MCF 10A (cell line): Measurements from ENCODE around the gene ZFX. TPM values are rescaled to one million over a fixed set of nuclear protein-coding genes. Genes with fewer than 3 reads are reported as not detected.
"Not testable (repeated sequence)": the region's sequence is repeated elsewhere in the genome, so short reads cannot be mapped to it uniquely, and the experiment has no call there.

Experiments
- BruUV-seq: library from RNA; stranded (reverse); fragments of 400-500 nt; replicated peaks from 2 replicates; lab custom pipeline; 2021; lab: Mats Ljungman, UMichigan
- CTCF ChIA-PET: fragments of 300-600 bp; sonication (Branson Sonifier 250); formaldehyde crosslinking; extraction: SDS; loops from one replicate; lab custom pipeline; 2021; ENCODE audit warnings: antibody characterized with exemption, inconsistent platforms; lab: Yijun Ruan, JAX
- POLR2A ChIA-PET: fragments of 300-600, 350-650 bp; sonication (Branson Sonifier 250); formaldehyde crosslinking; extraction: SDS; loops from one replicate; lab custom pipeline; 2020; ENCODE audit warnings: antibody characterized with exemption, inconsistent platforms; lab: Yijun Ruan, JAX
- DNase-seq: peaks from one replicate; pipeline ENCODE4 v3.0.0-alpha.2; 2018; ENCODE audit not compliant: unreplicated experiment
- H3K27ac Mint-ChIP-seq: one replicate; pipeline ENCODE4 v1.8.0; 2022; ENCODE audit warnings: mild to moderate bottlenecking, low read depth, mixed read lengths; ENCODE audit not compliant: unreplicated experiment
- H3K27me3 Mint-ChIP-seq: one replicate; pipeline ENCODE4 v1.8.0; 2022; ENCODE audit warnings: mixed read lengths; ENCODE audit not compliant: insufficient read depth, unreplicated experiment
- H3K36me3 Mint-ChIP-seq: one replicate; pipeline ENCODE4 v1.8.0; 2022; ENCODE audit warnings: mild to moderate bottlenecking, moderate library complexity, mixed read lengths; ENCODE audit not compliant: insufficient read depth, unreplicated experiment
- H3K4me1 Mint-ChIP-seq: one replicate; pipeline ENCODE4 v1.8.0; 2022; ENCODE audit warnings: mixed read lengths; ENCODE audit not compliant: insufficient read depth, unreplicated experiment
- H3K4me3 Mint-ChIP-seq: one replicate; pipeline ENCODE4 v1.8.0; 2022; ENCODE audit warnings: mild to moderate bottlenecking, moderate library complexity, mixed read lengths; ENCODE audit not compliant: unreplicated experiment
- H3K9me3 Mint-ChIP-seq: one replicate; pipeline ENCODE4 v1.8.0; 2022; ENCODE audit warnings: mixed read lengths; ENCODE audit not compliant: unreplicated experiment
- intact Hi-C: fragments of 100-400 bp; cut with micrococcal nuclease; formaldehyde crosslinking; loops from 2 replicates; pipeline ENCODE4 v1.14.1; 2022
- total RNA-seq: library from RNA; stranded (reverse); gene quantifications from 2 replicates; pipeline ENCODE4 v1.2.3, GENCODE V29; 2022
- TF ChIP-seq, protein P1 (sequence below): fragments of 200-600 bp; IDR thresholded peaks from one replicate; pipeline ENCODE4 v1.8.0; 2022; ENCODE audit warnings: antibody characterized with exemption, mild to moderate bottlenecking; ENCODE audit not compliant: unreplicated experiment

Gene ZFX
- total RNA-seq, 1 experiment from 2014 or later = 72.3 TPM

DNA sequence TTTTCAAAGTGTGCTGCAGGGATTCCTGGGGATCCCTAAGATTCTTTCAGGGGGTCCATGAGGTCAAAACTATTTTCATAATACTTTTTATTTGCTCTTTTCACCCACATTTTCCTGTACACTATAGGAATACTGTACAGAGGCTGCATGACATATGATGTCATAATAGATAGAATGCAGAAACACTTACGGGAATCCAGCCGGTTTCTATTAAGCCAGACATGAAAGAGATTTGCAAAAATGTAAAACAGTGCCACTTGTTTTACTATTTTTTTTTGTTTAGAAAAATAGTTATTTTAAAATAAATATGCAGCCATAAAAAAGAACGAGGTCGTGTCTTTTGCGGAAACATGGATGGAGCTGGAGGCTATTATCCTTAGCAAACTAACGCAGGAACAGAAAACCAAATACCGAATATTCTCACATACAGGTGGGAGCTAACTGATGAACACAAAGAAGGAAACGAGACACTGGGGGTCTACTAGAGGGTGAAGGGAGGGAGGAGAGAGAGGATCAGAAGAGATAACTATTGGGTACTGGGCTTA lies 5.0 kb downstream of the ZFX start:
- Mint-ChIP-seq H3K27ac (no peak overlapping the region), H3K36me3 (peaks cover 26% of the 10 kb centered on the region), H3K27me3 (no peaks in the 10 kb centered on the region), H3K4me3 (no peak overlapping the region), H3K4me1 (peaks cover 47% of the 10 kb centered on the region), H3K9me3 (no peaks in the 10 kb centered on the region)
- TF ChIP-seq, protein P1, sequence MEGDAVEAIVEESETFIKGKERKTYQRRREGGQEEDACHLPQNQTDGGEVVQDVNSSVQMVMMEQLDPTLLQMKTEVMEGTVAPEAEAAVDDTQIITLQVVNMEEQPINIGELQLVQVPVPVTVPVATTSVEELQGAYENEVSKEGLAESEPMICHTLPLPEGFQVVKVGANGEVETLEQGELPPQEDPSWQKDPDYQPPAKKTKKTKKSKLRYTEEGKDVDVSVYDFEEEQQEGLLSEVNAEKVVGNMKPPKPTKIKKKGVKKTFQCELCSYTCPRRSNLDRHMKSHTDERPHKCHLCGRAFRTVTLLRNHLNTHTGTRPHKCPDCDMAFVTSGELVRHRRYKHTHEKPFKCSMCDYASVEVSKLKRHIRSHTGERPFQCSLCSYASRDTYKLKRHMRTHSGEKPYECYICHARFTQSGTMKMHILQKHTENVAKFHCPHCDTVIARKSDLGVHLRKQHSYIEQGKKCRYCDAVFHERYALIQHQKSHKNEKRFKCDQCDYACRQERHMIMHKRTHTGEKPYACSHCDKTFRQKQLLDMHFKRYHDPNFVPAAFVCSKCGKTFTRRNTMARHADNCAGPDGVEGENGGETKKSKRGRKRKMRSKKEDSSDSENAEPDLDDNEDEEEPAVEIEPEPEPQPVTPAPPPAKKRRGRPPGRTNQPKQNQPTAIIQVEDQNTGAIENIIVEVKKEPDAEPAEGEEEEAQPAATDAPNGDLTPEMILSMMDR = no peak
- no TSS peak for BruUV-seq
- CTCF ChIA-PET = no interaction called here
- DNase-seq = no peak
- POLR2A ChIA-PET = interaction anchor here (0.6 kb wide), 1 partner anchor 100 kb away, joined by 3 read pairs; no protein-coding TSS in a partner anchor
- intact Hi-C loops = loop anchor here (5.0 to 10.0 kb wide), 2 partner anchors 50 to 88 kb away; no protein-coding TSS in a partner anchor

- H3K4me3 Mint-ChIP-seq, BruUV-seq, H3K9me3 Mint-ChIP-seq, H3K27me3 Mint-ChIP-seq, DNase-seq, POLR2A ChIA-PET: not testable (repeated sequence)
- Mint-ChIP-seq H3K4me1 (peaks cover 48% of the 10 kb centered on the region), H3K36me3 (peaks cover 26% of the 10 kb centered on the region), H3K27ac (peak overlapping the region; percentile 16)
- intact Hi-C loops = loop anchor here (10.0 kb wide), 1 partner anchor 49 kb away; no protein-coding TSS in a partner anchor
- CTCF ChIA-PET = interaction anchor here (0.6 kb wide), 1 partner anchor 102 kb away, joined by 4 read pairs; no protein-coding TSS in a partner anchor
Observed at GRCh38 chrX:24155747-24156146, 6.2 kb downstream of the ZFX start.

GRCh38 chrX:24156177-24156576 lies 6.6 kb downstream of the ZFX start:
- POLR2A ChIA-PET = no interaction called here
- intact Hi-C loops = loop anchor here (10.0 kb wide), 1 partner anchor 49 kb away; no protein-coding TSS in a partner anchor
- H3K27ac Mint-ChIP-seq = peak overlapping the region; percentile 16

DNA sequence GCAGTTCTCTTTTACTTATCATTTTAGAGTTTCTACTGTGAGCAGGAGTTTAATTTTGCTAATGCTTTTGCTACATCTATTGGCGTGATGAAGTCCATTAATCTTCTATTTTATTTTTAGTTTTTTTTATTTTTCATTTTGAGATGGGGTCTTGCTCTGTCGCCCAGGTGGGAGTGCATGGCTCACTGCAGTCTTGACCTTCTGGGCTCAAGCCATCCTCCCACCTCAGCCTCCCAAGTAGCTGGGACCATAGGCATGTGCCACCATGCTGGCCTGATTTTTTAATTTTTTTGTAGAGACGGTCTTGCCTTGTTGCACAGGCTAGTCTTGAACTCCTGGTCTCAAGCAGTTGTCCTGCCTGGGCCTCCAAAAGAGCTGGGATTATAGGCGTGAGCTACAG lies 9.4 kb downstream of the ZFX start:
- CTCF ChIA-PET = interaction anchor here (0.6 to 0.9 kb wide), 2 partner anchors 47 to 84 kb away, joined by 3 read pairs; no protein-coding TSS in a partner anchor
- H3K4me3 Mint-ChIP-seq = no peak overlapping the region
- POLR2A ChIA-PET = interaction anchor here (1.5 kb wide), 1 partner anchor 13 kb away, joined by 5 read pairs; no protein-coding TSS in a partner anchor
- no peak overlapping the region for H3K27ac Mint-ChIP-seq
- no peak for DNase-seq
- H3K27me3 Mint-ChIP-seq = no peaks in the 10 kb centered on the region
- no peaks in the 10 kb centered on the region for H3K9me3 Mint-ChIP-seq
- no TSS peak for BruUV-seq
- peaks cover 34% of the 10 kb centered on the region for H3K4me1 Mint-ChIP-seq
- H3K36me3 Mint-ChIP-seq = peaks cover 31% of the 10 kb centered on the region
- intact Hi-C loops = loop anchor here (10.0 kb wide), 1 partner anchor 46 kb away; no protein-coding TSS in a partner anchor
- TF ChIP-seq, protein P1 = no peak

More at GRCh38 chrX:24156177-24156576, 6.6 kb downstream of the ZFX start:
- no peaks in the 10 kb centered on the region for H3K9me3 Mint-ChIP-seq
- CTCF ChIA-PET = interaction anchor here (0.6 kb wide), 1 partner anchor 102 kb away, joined by 4 read pairs; no protein-coding TSS in a partner anchor
- no peak overlapping the region for H3K4me3 Mint-ChIP-seq
- no TSS peak for BruUV-seq
- H3K4me1 Mint-ChIP-seq = peaks cover 49% of the 10 kb centered on the region
- TF ChIP-seq, protein P1 = no peak
- no peaks in the 10 kb centered on the region for H3K27me3 Mint-ChIP-seq
- DNase-seq = no peak
- peaks cover 27% of the 10 kb centered on the region for H3K36me3 Mint-ChIP-seq
